ENCODE data around the gene CUBN.

DNA sequence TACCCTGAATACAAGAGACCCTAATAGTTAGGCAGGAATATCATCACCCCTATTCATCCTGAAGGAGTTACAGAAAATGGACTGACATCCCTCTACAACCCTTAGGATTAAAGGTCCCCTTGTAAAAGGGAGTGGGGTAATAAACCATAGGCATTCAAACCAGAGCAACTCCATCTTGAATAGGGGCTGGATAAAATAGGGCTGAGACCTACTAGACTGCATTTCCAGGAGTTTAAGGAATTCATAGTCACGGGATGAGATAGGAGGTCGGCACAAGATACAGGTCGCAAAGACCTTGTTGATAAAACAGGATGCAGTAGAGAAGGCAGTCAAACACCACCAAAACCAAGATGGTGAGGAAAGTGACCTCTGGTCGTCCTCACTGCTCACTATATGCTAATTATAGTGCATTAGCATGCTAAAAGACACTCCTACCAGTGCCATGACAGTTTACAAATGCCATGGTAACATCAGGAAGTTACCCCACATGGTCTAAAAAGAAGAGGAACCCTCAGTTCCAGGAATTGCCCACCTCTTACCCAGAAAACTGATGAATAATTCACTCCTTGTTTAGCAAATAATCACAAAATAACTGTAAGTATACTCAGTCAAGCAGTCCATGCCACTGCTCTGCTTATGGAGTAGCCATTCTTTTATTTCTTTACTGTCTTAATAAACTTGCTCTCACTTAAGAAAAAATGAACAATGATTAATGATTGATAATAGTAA lies 37.2 kb downstream of the CUBN start:
- TF ChIP-seq, protein P1, sequence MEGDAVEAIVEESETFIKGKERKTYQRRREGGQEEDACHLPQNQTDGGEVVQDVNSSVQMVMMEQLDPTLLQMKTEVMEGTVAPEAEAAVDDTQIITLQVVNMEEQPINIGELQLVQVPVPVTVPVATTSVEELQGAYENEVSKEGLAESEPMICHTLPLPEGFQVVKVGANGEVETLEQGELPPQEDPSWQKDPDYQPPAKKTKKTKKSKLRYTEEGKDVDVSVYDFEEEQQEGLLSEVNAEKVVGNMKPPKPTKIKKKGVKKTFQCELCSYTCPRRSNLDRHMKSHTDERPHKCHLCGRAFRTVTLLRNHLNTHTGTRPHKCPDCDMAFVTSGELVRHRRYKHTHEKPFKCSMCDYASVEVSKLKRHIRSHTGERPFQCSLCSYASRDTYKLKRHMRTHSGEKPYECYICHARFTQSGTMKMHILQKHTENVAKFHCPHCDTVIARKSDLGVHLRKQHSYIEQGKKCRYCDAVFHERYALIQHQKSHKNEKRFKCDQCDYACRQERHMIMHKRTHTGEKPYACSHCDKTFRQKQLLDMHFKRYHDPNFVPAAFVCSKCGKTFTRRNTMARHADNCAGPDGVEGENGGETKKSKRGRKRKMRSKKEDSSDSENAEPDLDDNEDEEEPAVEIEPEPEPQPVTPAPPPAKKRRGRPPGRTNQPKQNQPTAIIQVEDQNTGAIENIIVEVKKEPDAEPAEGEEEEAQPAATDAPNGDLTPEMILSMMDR (IDR thresholded peaks at IDR 0.05 in 4 of 5, conservative IDR thresholded peaks at IDR 0.05 in 1 of 5), result no peak
- TF ChIP-seq POLR2A (IDR thresholded peaks at IDR 0.05), result no peak

All from gastrocnemius medialis (tissue), 4 donors.